CD4-positive, alpha-beta T cell (primary cell): ENCODE measurements around the gene PKNOX2. TPM values are rescaled to one million over a fixed set of nuclear protein-coding genes. Genes with fewer than 3 reads are reported as not detected.

Experiments
- ATAC-seq: fragments of 200-7000 bp; cut with Tn5 transposase; one replicate; pipeline ENCODE4 v1.10.0; 2022; ENCODE audit warnings: mild to moderate bottlenecking; ENCODE audit not compliant: poor library complexity
- CTCF ChIA-PET: fragments of 350-600 bp; sonication (Branson Sonifier 250); formaldehyde crosslinking; loops from one replicate; lab custom pipeline; 2021; ENCODE audit warnings: antibody characterized with exemption, inconsistent platforms; lab: Charles Lee
- POLR2A ChIA-PET: fragments of 350-600 bp; sonication (Branson Sonifier 250); formaldehyde crosslinking; loops from one replicate; lab custom pipeline; 2021; ENCODE audit warnings: antibody characterized with exemption, inconsistent platforms; lab: Charles Lee
- DNase-seq, 14 experiments: peaks; one replicate each; pipeline ENCODE4 v3.0.0-alpha.2; 2013 to 2020; ENCODE audit warnings: mixed read lengths in 2 of 14
- H3K27ac ChIP-seq, 2 donors: one replicate each; pipeline versions ENCODE4 v1.5.1 to v1.7.0; 2013; ENCODE audit warnings: low read length in 2 of 2, low read depth in 1 of 2, mild to moderate bottlenecking in 1 of 2
- H3K27me3 ChIP-seq, 2 experiments: 1 replicate in 1 of 2; 2 replicates in 1 of 2; pipeline versions ENCODE4 v1.6.1 to v1.7.0; 2013; ENCODE audit warnings: low read length in 2 of 2, control low read depth in 1 of 2, mild to moderate bottlenecking in 1 of 2, moderate library complexity in 1 of 2; ENCODE audit not compliant: insufficient read depth in 2 of 2, control insufficient read depth in 1 of 2
- H3K36me3 ChIP-seq: one replicate; pipeline ENCODE4 v1.6.1; 2013; ENCODE audit warnings: low read length, control low read depth; ENCODE audit not compliant: insufficient read depth
- H3K4me1 ChIP-seq: one replicate; pipeline ENCODE4 v1.6.1; 2013; ENCODE audit warnings: low read length, control low read depth; ENCODE audit not compliant: insufficient read depth
- H3K4me3 ChIP-seq: one replicate; pipeline ENCODE4 v1.5.1; 2013; ENCODE audit warnings: mild to moderate bottlenecking, low read length, moderate library complexity
- H3K9me3 ChIP-seq, 2 experiments: 1 replicate in 1 of 2; 2 replicates in 1 of 2; pipeline versions ENCODE4 v1.6.1 to v1.7.0; 2013; ENCODE audit warnings: low read length in 2 of 2, mild to moderate bottlenecking in 2 of 2, control low read depth in 1 of 2, moderate library complexity in 1 of 2; ENCODE audit not compliant: control insufficient read depth in 1 of 2, insufficient read depth in 1 of 2
- H3K27ac Mint-ChIP-seq: one replicate; pipeline ENCODE4 v1.8.0; 2020; ENCODE audit warnings: mixed read lengths
- H3K27me3 Mint-ChIP-seq: one replicate; pipeline ENCODE4 v1.8.0; 2021; ENCODE audit warnings: mixed read lengths
- H3K36me3 Mint-ChIP-seq: one replicate; pipeline ENCODE4 v1.8.0; 2021; ENCODE audit warnings: low read depth, mixed read lengths
- H3K4me1 Mint-ChIP-seq: one replicate; pipeline ENCODE4 v1.8.0; 2021; ENCODE audit warnings: low read depth, mixed read lengths
- H3K4me3 Mint-ChIP-seq: one replicate; pipeline ENCODE4 v1.8.0; 2020; ENCODE audit warnings: mild to moderate bottlenecking, mixed read lengths
- H3K9me3 Mint-ChIP-seq: one replicate; pipeline ENCODE4 v1.8.0; 2020; ENCODE audit warnings: mixed read lengths
- CTCF ChIP-seq: fragments of 200-600 bp; IDR thresholded peaks from one replicate; pipeline ENCODE4 v1.8.0; 2022; ENCODE audit warnings: antibody characterized with exemption, mild to moderate bottlenecking
- intact Hi-C, 2 experiments: fragments of 100-400 bp; cut with DNase I in 1 of 2; cut with micrococcal nuclease in 1 of 2; formaldehyde crosslinking; loops; one replicate each; pipeline versions ENCODE4 v1.15.1 to v1.9.0; 2023 to 2025; cut with DNase I, micrococcal nuclease
- total RNA-seq, 174 experiments: library from RNA in 2 of 174; stranded (reverse) in 2 of 174; gene quantifications; one replicate each; pipeline ENCODE4 v1.2.3 and lab custom pipeline; 2021 to 2026

PKNOX2 gene
- total RNA-seq, 2 experiments from 2014 or later: not detected

- ChIA-PET CTCF (no interaction called here), POLR2A (interaction anchor here (0.6 kb wide), 1 partner anchor 185 kb away, joined by 3 read pairs; no protein-coding TSS in a partner anchor)
- Mint-ChIP-seq H3K4me1 (no peaks in the 10 kb centered on the region), H3K9me3 (no peaks in the 10 kb centered on the region), H3K27ac (no peak overlapping the region), H3K4me3 (no peak overlapping the region), H3K36me3 (no peaks in the 10 kb centered on the region), H3K27me3 (peaks cover 39% of the 10 kb centered on the region)
- DNase-seq (no peak), ATAC-seq (no peak)
- Histone ChIP-seq H3K36me3 (no peaks in the 10 kb centered on the region), H3K4me1 (peaks cover 4% of the 10 kb centered on the region), H3K27ac (no peak overlapping the region), H3K27me3 (peaks cover 0 to 17% of the 10 kb centered on the region in 2 experiments), H3K4me3 (no peak overlapping the region), H3K9me3 (no peaks in the 10 kb centered on the region)
- TF ChIP-seq CTCF: no peak
- intact Hi-C loops: no loop called here
These were observed 265.5 kb downstream of the PKNOX2 start for GRCh38 chr11:125429807-125430678.

- H3K36me3 ChIP-seq: no peaks in the 10 kb centered on the region
- H3K4me3 ChIP-seq: no peak overlapping the region
- no peaks in the 10 kb centered on the region for H3K9me3 Mint-ChIP-seq
- no peak overlapping the region for H3K4me3 Mint-ChIP-seq
- POLR2A ChIA-PET: interaction anchor here (0.6 kb wide), 1 partner anchor 184 kb away, joined by 3 read pairs; no protein-coding TSS in a partner anchor
- H3K27me3 ChIP-seq: peaks cover 0 to 17% of the 10 kb centered on the region in 2 experiments
- H3K36me3 Mint-ChIP-seq: no peaks in the 10 kb centered on the region
- peaks cover 4% of the 10 kb centered on the region for H3K4me1 ChIP-seq
- no peak for ATAC-seq
- no peaks in the 10 kb centered on the region for H3K4me1 Mint-ChIP-seq
- no peak for DNase-seq
- peaks cover 39% of the 10 kb centered on the region for H3K27me3 Mint-ChIP-seq
- intact Hi-C loops: no loop called here
- no peak overlapping the region for H3K27ac Mint-ChIP-seq
- CTCF ChIA-PET: no interaction called here
- no peaks in the 10 kb centered on the region for H3K9me3 ChIP-seq
- TF ChIP-seq CTCF: no peak
- no peak overlapping the region for H3K27ac ChIP-seq
These were observed 266.5 kb downstream of the PKNOX2 start for GRCh38 chr11:125431009-125431408.

GRCh38 chr11:125431481-125431880, 266.9 kb downstream of the PKNOX2 start:
- intact Hi-C loops: no loop called here
- no peaks in the 10 kb centered on the region for H3K36me3 Mint-ChIP-seq
- TF ChIP-seq CTCF: no peak
- H3K27ac ChIP-seq: no peak overlapping the region
- H3K4me3 Mint-ChIP-seq: no peak overlapping the region
- H3K27me3 ChIP-seq: peaks cover 0 to 17% of the 10 kb centered on the region in 2 experiments
- ChIA-PET POLR2A (interaction anchor here (0.6 kb wide), 1 partner anchor 561 kb away, joined by 3 read pairs; no protein-coding TSS in a partner anchor), CTCF (no interaction called here)
- ATAC-seq (no peak), DNase-seq (no peak)
- H3K4me1 ChIP-seq: peaks cover 4% of the 10 kb centered on the region
- H3K27me3 Mint-ChIP-seq: peaks cover 34% of the 10 kb centered on the region
- no peaks in the 10 kb centered on the region for H3K4me1 Mint-ChIP-seq
- H3K4me3 ChIP-seq: no peak overlapping the region
- H3K36me3 ChIP-seq: no peaks in the 10 kb centered on the region
- H3K9me3 ChIP-seq: no peaks in the 10 kb centered on the region
- no peaks in the 10 kb centered on the region for H3K9me3 Mint-ChIP-seq
- H3K27ac Mint-ChIP-seq: no peak overlapping the region
